Testis (tissue), 2 donors: ENCODE data around the gene ERC2.

Experiments
- CTCF ChIP-seq, 3 experiments: fragments of 450-650 bp in 2 of 3; fragments of 200-600 bp in 1 of 3; sonication (generic) in 1 of 3; IDR thresholded peaks; one replicate each; pipeline ENCODE4 v1.5.1; 2016 to 2019; ENCODE audit warnings: antibody characterized with exemption in 3 of 3, mild to moderate bottlenecking in 2 of 3, moderate library complexity in 1 of 3
- POLR2A ChIP-seq: fragments of 450-650 bp; IDR thresholded peaks from one replicate; pipeline ENCODE4 v1.6.1; 2017; ENCODE audit warnings: antibody characterized with exemption, mild to moderate bottlenecking, moderate library complexity

GRCh38 chr3:55647063-55647462 lies 821.2 kb downstream of the ERC2 start:
- TF ChIP-seq CTCF (IDR thresholded peaks at IDR 0.05): no peak
- TF ChIP-seq POLR2A: no peak
